Measurements from ENCODE around the gene POLDIP3.
"Not testable (repeated sequence)": the region's sequence is repeated elsewhere in the genome, so short reads cannot be mapped to it uniquely, and the experiment has no call there.

Gene POLDIP3

GRCh38 chr22:42549331-42550060 is 65.2 kb downstream of the POLDIP3 start:
- no peak for DNase-seq

- DNase-seq, result no peak
These were observed 65.9 kb downstream of the POLDIP3 start for GRCh38 chr22:42548597-42549330.

GRCh38 chr22:42548126-42548525 is 66.6 kb downstream of the POLDIP3 start:
- not testable (repeated sequence) for DNase-seq

GRCh38 chr22:42547562-42547961 is 67.1 kb downstream of the POLDIP3 start:
- DNase-seq, result no peak

- no peak for DNase-seq
These were observed 70.0 kb downstream of the POLDIP3 start for GRCh38 chr22:42544686-42545085.

GRCh38 chr22:42539236-42539771 is 75.4 kb downstream of the POLDIP3 start:
- DNase-seq, result not testable (repeated sequence)

DNA sequence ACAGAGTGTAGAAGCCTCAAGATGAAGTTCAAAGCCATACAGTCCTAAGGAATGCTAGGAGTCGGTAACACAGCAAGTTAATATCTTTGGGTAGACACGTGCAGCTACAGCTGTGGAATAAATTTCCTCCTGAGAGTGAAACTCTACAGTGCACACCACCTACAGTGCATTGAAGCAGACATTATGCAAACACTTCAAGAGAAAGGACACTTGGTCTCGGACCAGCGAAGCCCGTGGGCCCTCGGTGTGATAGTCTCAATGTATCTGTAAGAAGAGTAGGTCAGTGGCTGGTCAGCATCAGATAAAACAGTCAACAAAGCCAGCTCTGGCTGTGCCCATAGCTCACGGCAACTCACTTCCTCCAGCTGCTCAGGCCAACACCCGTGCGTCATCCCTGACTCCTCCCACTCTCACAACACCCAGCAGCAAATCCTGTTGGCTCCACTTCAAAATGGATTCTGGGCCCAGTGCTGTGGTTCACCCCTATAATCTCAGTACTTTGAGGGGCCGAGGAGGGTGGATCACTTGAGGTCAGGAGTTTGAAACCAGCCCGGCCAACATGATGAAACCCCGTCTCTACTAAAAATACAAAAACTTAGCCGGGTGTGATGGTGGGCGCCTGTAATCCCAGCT is 77.4 kb downstream of the POLDIP3 start:
- DNase-seq, result not testable (repeated sequence)

DNA sequence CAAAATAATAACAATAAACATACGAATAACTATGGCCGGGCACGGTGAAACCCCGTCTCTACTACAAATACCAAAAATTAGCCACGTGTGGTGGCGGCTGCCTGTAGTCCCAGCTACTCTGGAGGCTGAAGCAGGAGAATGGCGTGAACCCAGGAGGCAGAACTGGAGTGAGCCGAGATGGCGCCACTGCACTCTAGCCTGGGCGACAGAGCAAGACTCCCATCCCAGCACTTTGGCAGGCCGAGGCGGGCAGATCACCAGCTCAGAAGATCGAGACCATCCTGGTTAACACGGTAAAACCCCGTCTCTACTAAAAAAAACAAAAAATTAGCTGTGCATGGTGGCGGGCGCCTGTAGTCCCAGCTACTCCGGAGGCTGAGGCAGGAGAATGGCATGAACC is 78.0 kb downstream of the POLDIP3 start:
- not testable (repeated sequence) for DNase-seq

DNA sequence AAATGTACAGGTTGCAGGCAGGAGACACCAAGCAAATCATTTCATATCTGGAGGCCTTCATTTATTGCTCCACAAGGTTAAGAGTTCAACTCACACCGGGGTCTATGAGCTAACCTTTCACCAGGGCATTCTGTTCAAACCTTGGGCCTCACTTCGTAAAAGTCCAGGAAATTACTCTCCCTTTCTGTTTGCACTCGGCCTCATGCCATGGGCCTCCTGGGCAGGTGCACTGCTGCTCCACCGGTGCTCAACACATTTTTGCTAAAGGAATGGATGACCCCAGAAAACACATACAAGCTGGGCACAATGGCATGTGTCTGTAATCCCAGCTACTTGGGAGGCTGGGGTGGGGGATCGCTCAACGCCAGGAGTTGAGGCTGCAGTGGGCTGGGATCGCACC is 78.5 kb downstream of the POLDIP3 start:
- DNase-seq, result no peak

- not testable (repeated sequence) for DNase-seq
These were observed 79.5 kb downstream of the POLDIP3 start for GRCh38 chr22:42535082-42535731.
